Adrenal gland (tissue), 12 donors: Measurements from ENCODE around the gene UGT1A4. TPM values are rescaled to one million over a fixed set of nuclear protein-coding genes. Genes with fewer than 3 reads are reported as not detected.

ENCODE experiments used
- DNase-seq, 7 donors: peaks; one replicate each; pipeline ENCODE4 v3.0.0-alpha.2; 2019 to 2020
- H3K27ac ChIP-seq, 5 donors: fragments of 200-600 bp; sonication (generic) in 4 of 5; 1 replicate in 3 of 5; 2 replicates in 2 of 5; pipeline versions ENCODE4 v1.5.1 to v1.8.0; 2016 to 2020; ENCODE audit warnings: mild to moderate bottlenecking in 1 of 5
- H3K27me3 ChIP-seq: fragments of 200-600 bp; 2 replicates; pipeline ENCODE4 v1.8.0; 2021
- H3K36me3 ChIP-seq, 2 donors: fragments of 200-600 bp; replicated peaks in 1 of 2; 1 replicate in 1 of 2; 2 replicates in 1 of 2; pipeline versions ENCODE4 v1.5.1 to v1.8.0; 2018 to 2022
- H3K4me1 ChIP-seq, 2 donors: fragments of 200-600 bp; replicated peaks in 1 of 2; 1 replicate in 1 of 2; 2 replicates in 1 of 2; pipeline versions ENCODE4 v1.5.1 to v1.8.0; 2018 to 2021
- H3K4me3 ChIP-seq, 4 donors: fragments of 200-600 bp; sonication (generic) in 3 of 4; one replicate each; pipeline ENCODE4 v1.5.1; 2016 to 2018
- H3K9me3 ChIP-seq, 3 donors: fragments of 200-600 bp; sonication (generic) in 1 of 3; replicated peaks in 1 of 3; 1 replicate in 2 of 3; 2 replicates in 1 of 3; pipeline versions ENCODE4 v1.5.1 to v1.8.0; 2016 to 2021
- CTCF ChIP-seq, 6 experiments: fragments of 450-650 bp in 4 of 6; fragments of 200-600 bp in 2 of 6; sonication (generic) in 1 of 6; IDR thresholded peaks; 1 replicate in 5 of 6; 2 replicates in 1 of 6; pipeline versions ENCODE4 v1.5.1 to v1.8.0; 2016 to 2021; ENCODE audit warnings: antibody characterized with exemption in 6 of 6, mild to moderate bottlenecking in 2 of 6, moderate library complexity in 1 of 6
- POLR2A ChIP-seq, 2 donors: fragments of 450-650 bp; IDR thresholded peaks; one replicate each; pipeline ENCODE4 v1.6.1; 2017; ENCODE audit warnings: antibody characterized with exemption in 2 of 2, mild to moderate bottlenecking in 2 of 2, moderate library complexity in 1 of 2
- WGBS, 4 donors: extraction: QIAGEN DNeasy Blood & Tissue Kit in 2 of 4; methylation state at CpG; one replicate each; pipeline versions ENCODE4 v1.1.5 to v1.1.7; 2013 to 2017; 5-methylcytosine and 5-hydroxymethylcytosine counted together
- intact Hi-C, 2 donors: fragments of 100-400 bp; cut with DNase I; formaldehyde crosslinking; loops; one replicate each; pipeline versions ENCODE4 v1.14.1 to v1.15.0; 2022 to 2023
- polyA plus RNA-seq, 3 donors: library from polyadenylated mRNA; stranded (reverse); fragments of 200-250 nt in 2 of 3; fragments of 350-450 nt in 1 of 3; fragmentation: Illumina TruSeq in 1 of 3; extraction: RNeasy Lipid Tissue Mini Kit (QIAGEN cat#74804) in 1 of 3; gene quantifications; one replicate each; pipeline ENCODE4 v1.2.3, GENCODE V29; 2013 to 2014
- total RNA-seq, 9 donors: library from RNA; depleted of rRNA in 4 of 9; stranded (reverse); fragments of >200 nt in 4 of 9; fragments of 120-200 nt in 1 of 9; fragmentation: NEBNext Ultra II Directional in 1 of 9; extraction: Animal tissue kit (Norgen Biotek cat#: 25700) in 1 of 9; gene quantifications; one replicate each; pipeline versions ENCODE4 v1.1.0 to v1.2.4, GENCODE V29; 2013 to 2023
- donor health status: healthy with polysubstance abuse.
- donor health status: Bipolar disorder and iron deficiency.
- donor health status: DM: yes; HTN: yes; CAD: no.
- donor health status: DM: no; HTN: no; CAD: no.
- donor health status: DM: no; HTN: no; CAD: no.
- donor health status: DM: yes; HTN: yes; CAD: no.

UGT1A4 gene
- total and polyA plus RNA-seq, 12 donors, result 0.36 TPM; not detected in 11

- Histone ChIP-seq H3K36me3 (no peaks in the 10 kb centered on the region), H3K4me1 (no peaks in the 10 kb centered on the region), H3K4me3 (no peak within 1 kb of the TSS), H3K27me3 (peaks cover 35% of the 10 kb centered on the region), H3K9me3 (no peaks in the 10 kb centered on the region), H3K27ac (no peak within 1 kb of the TSS)
- TF ChIP-seq POLR2A (IDR thresholded peaks at IDR 0.05) (no peak), CTCF (IDR thresholded peaks at IDR 0.05) (no peak)
- no peak for DNase-seq
- intact Hi-C loops, result loop anchor here (10.0 kb wide), 2 partner anchors 148 to 268 kb away; partner anchors contain the start of gene USP40 (in 1 of the 2)
- 64 to 73% (median 68%) methylated on average over 14 of the region's 14 CpGs for WGBS, 4 donors
Observed at GRCh38 chr2:233712611-233713261, 5.8 kb upstream of the UGT1A4 start, which contains the start of gene UGT1A5. Gene UGT1A5, plus strand, starts transcription at chr2:233712907. Its CDS starts 85 bp downstream, at chr2:233712992.

GRCh38 chr2:233713262-233713615 is 5.3 kb upstream of the UGT1A4 start:
- intact Hi-C loops, result loop anchor here (10.0 kb wide), 2 partner anchors 148 to 268 kb away; partner anchors contain the start of gene USP40 (in 1 of the 2)
- peaks cover 32% of the 10 kb centered on the region for H3K27me3 ChIP-seq
- TF ChIP-seq POLR2A (IDR thresholded peaks at IDR 0.05) (no peak), CTCF (IDR thresholded peaks at IDR 0.05) (no peak)
- no peaks in the 10 kb centered on the region for H3K9me3 ChIP-seq
- H3K4me1 ChIP-seq, result no peaks in the 10 kb centered on the region
- no peak overlapping the region for H3K27ac ChIP-seq
- H3K4me3 ChIP-seq, result no peak overlapping the region
- DNase-seq, result no peak
- 67 to 74% (median 70%) methylated on average over 7 of the region's 7 CpGs for WGBS, 4 donors
- no peaks in the 10 kb centered on the region for H3K36me3 ChIP-seq

- H3K36me3 ChIP-seq, result no peaks in the 10 kb centered on the region
- intact Hi-C loops, result loop anchor here (10.0 kb wide), 2 partner anchors 149 to 269 kb away; partner anchors contain the start of gene USP40 (in 1 of the 2)
Observed at GRCh38 chr2:233714121-233714520, 4.4 kb upstream of the UGT1A4 start.

More at GRCh38 chr2:233714121-233714520, 4.4 kb upstream of the UGT1A4 start:
- Histone ChIP-seq H3K4me1 (no peaks in the 10 kb centered on the region), H3K27me3 (peaks cover 25% of the 10 kb centered on the region), H3K4me3 (no peak overlapping the region), H3K9me3 (no peaks in the 10 kb centered on the region), H3K27ac (no peak overlapping the region)
- 41 to 72% (median 61%) methylated on average over 2 of the region's 2 CpGs for WGBS, 4 donors
- TF ChIP-seq POLR2A (IDR thresholded peaks at IDR 0.05) (no peak), CTCF (IDR thresholded peaks at IDR 0.05) (no peak)
- DNase-seq, result no peak
